Loucy (cell line): ENCODE measurements around the gene MAPK8IP1.

ENCODE experiments used
- H2AFZ ChIP-seq: fragments of 200-600 bp; sonication (generic); 2 replicates; pipeline ENCODE4 v1.6.0; 2016; ENCODE audit warnings: antibody characterized with exemption, mild to moderate bottlenecking, low read length, moderate library complexity
- H3F3A ChIP-seq: fragments of 200-600 bp; 2 replicates; pipeline ENCODE4 v1.6.0; 2016; ENCODE audit warnings: antibody characterized with exemption, low read depth, mild to moderate bottlenecking
- H3K27me3 ChIP-seq: fragments of 200-600 bp; sonication (generic); 2 replicates; pipeline ENCODE4 v1.6.1; 2014; ENCODE audit warnings: low read length, mild to moderate bottlenecking; ENCODE audit not compliant: insufficient read depth, poor library complexity, severe bottlenecking
- H3K36me3 ChIP-seq: fragments of 200-600 bp; sonication (generic); 2 replicates; pipeline ENCODE4 v1.6.1; 2016; ENCODE audit warnings: low read length; ENCODE audit not compliant: insufficient read depth
- H3K4me1 ChIP-seq: fragments of 200-600 bp; sonication (generic); 2 replicates; pipeline ENCODE4 v1.5.1; 2014; ENCODE audit warnings: low read length, mild to moderate bottlenecking; ENCODE audit not compliant: insufficient read depth, poor library complexity, severe bottlenecking
- H3K4me2 ChIP-seq: fragments of 200-600 bp; sonication (generic); 2 replicates; pipeline ENCODE4 v1.6.0; 2014; ENCODE audit warnings: antibody characterized with exemption, low read length, low read depth, mild to moderate bottlenecking; ENCODE audit not compliant: poor library complexity, severe bottlenecking
- H3K4me3 ChIP-seq: fragments of 200-600 bp; sonication (generic); 2 replicates; pipeline ENCODE4 v1.5.1; 2014; ENCODE audit warnings: low read length, mild to moderate bottlenecking, mixed read lengths; ENCODE audit not compliant: poor library complexity, severe bottlenecking
- H3K79me2 ChIP-seq: fragments of 200-600 bp; sonication (generic); 2 replicates; pipeline ENCODE4 v1.6.1; 2014; ENCODE audit warnings: low read length; ENCODE audit not compliant: insufficient read depth
- H3K9ac ChIP-seq: fragments of 200-600 bp; sonication (generic); 2 replicates; pipeline ENCODE4 v1.6.0; 2014; ENCODE audit warnings: mild to moderate bottlenecking, low read depth, low read length, moderate library complexity; ENCODE audit not compliant: poor library complexity, severe bottlenecking
- H3K9me2 ChIP-seq: fragments of 200-600 bp; sonication (generic); replicated peaks from 2 replicates; pipeline ENCODE4 v1.6.1; 2016; ENCODE audit warnings: low read depth, low read length, mixed read lengths
- H3K9me3 ChIP-seq: fragments of 200-600 bp; sonication (generic); 2 replicates; pipeline ENCODE4 v1.6.1; 2014; ENCODE audit warnings: mild to moderate bottlenecking, antibody characterized with exemption, low read length, low read depth; ENCODE audit not compliant: insufficient read depth
- H4K20me1 ChIP-seq: fragments of 200-600 bp; sonication (generic); 2 replicates; pipeline ENCODE4 v1.6.0; 2014; ENCODE audit warnings: antibody characterized with exemption, low read length, mild to moderate bottlenecking; ENCODE audit not compliant: insufficient read depth, poor library complexity, severe bottlenecking
- CTCF ChIP-seq: fragments of 200-600 bp; sonication (generic); conservative IDR thresholded peaks from 2 replicates; pipeline ENCODE4 v1.5.1; 2014; ENCODE audit warnings: mild to moderate bottlenecking, antibody characterized with exemption, low read length
- EZH2phosphoT487 ChIP-seq: fragments of 200-600 bp; IDR thresholded peaks from 2 replicates; pipeline ENCODE4 v1.6.1; 2018; ENCODE audit warnings: antibody characterized with exemption, mild to moderate bottlenecking, moderate library complexity, borderline replicate concordance

MAPK8IP1 gene

GRCh38 chr11:45843158-45843924 lies 42.1 kb upstream of the MAPK8IP1 start:
- TF ChIP-seq CTCF (peak; percentile 95), EZH2phosphoT487 (no peak)
- H3K4me3 ChIP-seq, result peak overlapping the region; percentile 62
- peak overlapping the region; percentile 16 for H3K9ac ChIP-seq

GRCh38 chr11:45844822-45845578 lies 40.5 kb upstream of the MAPK8IP1 start:
- H3K4me2 ChIP-seq, result no peak overlapping the region
- no peaks in the 10 kb centered on the region for H3K9me2 ChIP-seq
- H2AFZ ChIP-seq, result no peak overlapping the region
- H4K20me1 ChIP-seq, result peaks cover 12% of the 10 kb centered on the region
- no peaks in the 10 kb centered on the region for H3K27me3 ChIP-seq
- H3K4me3 ChIP-seq, result no peak overlapping the region
- peaks cover 32% of the 10 kb centered on the region for H3K4me1 ChIP-seq
- H3K9me3 ChIP-seq, result no peaks in the 10 kb centered on the region
- H3K36me3 ChIP-seq, result no peaks in the 10 kb centered on the region
- peaks cover 21% of the 10 kb centered on the region for H3K79me2 ChIP-seq
- peaks cover 2% of the 10 kb centered on the region; the same call in 1 of the 2 replicates for H3F3A ChIP-seq
- TF ChIP-seq EZH2phosphoT487, result no peak
- no peak for TF ChIP-seq CTCF
- H3K9ac ChIP-seq, result no peak overlapping the region

More at GRCh38 chr11:45843158-45843924, 42.1 kb upstream of the MAPK8IP1 start:
- peaks cover 21% of the 10 kb centered on the region for H3K4me1 ChIP-seq
- peaks cover 5% of the 10 kb centered on the region for H3K79me2 ChIP-seq
- peak overlapping the region; percentile 71 for H3K4me2 ChIP-seq
- no peaks in the 10 kb centered on the region for H3K36me3 ChIP-seq
- H3K9me2 ChIP-seq, result no peaks in the 10 kb centered on the region
- no peaks in the 10 kb centered on the region for H3K27me3 ChIP-seq
- peaks cover 2% of the 10 kb centered on the region; the same call in 1 of the 2 replicates for H3F3A ChIP-seq
- no peaks in the 10 kb centered on the region for H3K9me3 ChIP-seq
- H4K20me1 ChIP-seq, result peaks cover 9% of the 10 kb centered on the region
- H2AFZ ChIP-seq, result peak overlapping the region; percentile 86

- Histone ChIP-seq H3K4me1 (peaks cover 44% of the 10 kb centered on the region), H3K4me2 (peak overlapping the region; percentile 67), H3F3A (peaks cover 2% of the 10 kb centered on the region; the same call in 1 of the 2 replicates), H3K9ac (peak overlapping the region; percentile 64), H3K9me3 (no peaks in the 10 kb centered on the region), H3K4me3 (peak overlapping the region; percentile 88), H2AFZ (no peak overlapping the region; the same call in 1 of the 2 replicates), H3K27me3 (no peaks in the 10 kb centered on the region), H4K20me1 (peaks cover 18% of the 10 kb centered on the region), H3K9me2 (no peaks in the 10 kb centered on the region), H3K36me3 (no peaks in the 10 kb centered on the region), H3K79me2 (peaks cover 34% of the 10 kb centered on the region)
- TF ChIP-seq EZH2phosphoT487, result no peak
- no peak for TF ChIP-seq CTCF
Observed at GRCh38 chr11:45846174-45846675, 39.2 kb upstream of the MAPK8IP1 start.
